ENCODE results near the gene PRL. TPM values are rescaled to one million over a fixed set of nuclear protein-coding genes. Genes with fewer than 3 reads are reported as not detected.

The PRL gene
- under 0.01 TPM in 1 of 2 replicates, not detected in the other for total RNA-seq

- Histone ChIP-seq H3K27ac (ENCODE audit: low read depth, low read length) (no peak within 1 kb of the TSS), H3K36me3 (ENCODE audit: insufficient read depth, low read length) (no peaks in the 10 kb centered on the region), H4K20me1 (ENCODE audit: insufficient read depth, low read length) (no peaks in the 10 kb centered on the region), H3K27me3 (ENCODE audit: insufficient read depth, low read length) (no peaks in the 10 kb centered on the region), H3K79me2 (ENCODE audit: insufficient read depth, low read length) (no peaks in the 10 kb centered on the region), H3K4me2 (ENCODE audit: insufficient read depth, low read length) (no peak within 1 kb of the TSS), H3K4me3 (ENCODE audit: insufficient read depth, low read length) (no peak within 1 kb of the TSS), H2AFZ (ENCODE audit: low read length) (no peak within 1 kb of the TSS), H3K4me1 (ENCODE audit: insufficient read depth, low read length) (peaks cover 4% of the 10 kb centered on the region), H3K9me3 (ENCODE audit: low read depth, low read length) (no peaks in the 10 kb centered on the region)
- no peak for DNase-seq (ENCODE audit: insufficient read length, low spot score, missing footprints)
- no peak for TF ChIP-seq CTCF (IDR thresholded peaks at IDR 0.05; ENCODE audit: extremely low read depth, low read depth, low read length)
These were observed at the start of gene PRL for GRCh38 chr6:22296936-22297335. PRL (minus strand) TSS chr6:22297036; CDS start chr6:22296982, 54 bp downstream.

GRCh38 chr6:22343864-22344263 is 47.0 kb upstream of the PRL start:
- Histone ChIP-seq H2AFZ (ENCODE audit: low read length) (no peak overlapping the region), H3K27ac (ENCODE audit: low read depth, low read length) (no peak overlapping the region), H3K9me3 (ENCODE audit: low read depth, low read length) (no peaks in the 10 kb centered on the region), H3K79me2 (ENCODE audit: insufficient read depth, low read length) (no peaks in the 10 kb centered on the region), H3K4me1 (ENCODE audit: insufficient read depth, low read length) (no peaks in the 10 kb centered on the region), H3K27me3 (ENCODE audit: insufficient read depth, low read length) (no peaks in the 10 kb centered on the region), H3K4me2 (ENCODE audit: insufficient read depth, low read length) (no peak overlapping the region), H3K36me3 (ENCODE audit: insufficient read depth, low read length) (no peaks in the 10 kb centered on the region), H3K4me3 (ENCODE audit: insufficient read depth, low read length) (no peak overlapping the region), H4K20me1 (ENCODE audit: insufficient read depth, low read length) (no peaks in the 10 kb centered on the region)
- DNase-seq (ENCODE audit: insufficient read length, low spot score, missing footprints), result no peak
- no peak for TF ChIP-seq CTCF (IDR thresholded peaks at IDR 0.05; ENCODE audit: extremely low read depth, low read depth, low read length)

DNA sequence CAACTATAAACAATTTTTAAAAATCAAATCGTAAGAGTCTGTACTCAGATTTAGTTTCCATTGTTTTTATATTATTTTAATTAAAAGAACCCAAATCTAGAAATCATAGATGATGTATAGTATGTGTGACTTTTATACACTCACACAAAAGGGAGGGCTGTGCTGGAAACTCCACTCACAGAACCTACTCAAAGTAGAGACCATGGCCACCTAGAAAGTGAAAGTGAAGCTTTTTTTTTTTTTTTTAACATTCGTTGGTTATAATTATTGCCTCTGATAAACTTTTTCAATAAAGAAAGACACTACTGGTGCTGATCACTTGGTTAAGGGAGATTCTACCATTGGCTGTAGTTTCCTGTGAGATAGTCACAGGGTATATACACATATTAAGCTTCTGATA is 37.9 kb upstream of the PRL start:
- Histone ChIP-seq H3K4me3 (ENCODE audit: insufficient read depth, low read length) (no peak overlapping the region), H2AFZ (ENCODE audit: low read length) (peak overlapping the region; percentile 45), H3K27me3 (ENCODE audit: insufficient read depth, low read length) (no peaks in the 10 kb centered on the region), H3K9me3 (ENCODE audit: low read depth, low read length) (no peaks in the 10 kb centered on the region), H3K79me2 (ENCODE audit: insufficient read depth, low read length) (no peaks in the 10 kb centered on the region), H3K27ac (ENCODE audit: low read depth, low read length) (no peak overlapping the region), H3K36me3 (ENCODE audit: insufficient read depth, low read length) (no peaks in the 10 kb centered on the region), H3K4me2 (ENCODE audit: insufficient read depth, low read length) (peak overlapping the region; percentile 34), H3K4me1 (ENCODE audit: insufficient read depth, low read length) (no peaks in the 10 kb centered on the region), H4K20me1 (ENCODE audit: insufficient read depth, low read length) (no peaks in the 10 kb centered on the region)
- no peak for TF ChIP-seq CTCF (IDR thresholded peaks at IDR 0.05; ENCODE audit: extremely low read depth, low read depth, low read length)
- DNase-seq (ENCODE audit: insufficient read length, low spot score, missing footprints), result no peak

DNA sequence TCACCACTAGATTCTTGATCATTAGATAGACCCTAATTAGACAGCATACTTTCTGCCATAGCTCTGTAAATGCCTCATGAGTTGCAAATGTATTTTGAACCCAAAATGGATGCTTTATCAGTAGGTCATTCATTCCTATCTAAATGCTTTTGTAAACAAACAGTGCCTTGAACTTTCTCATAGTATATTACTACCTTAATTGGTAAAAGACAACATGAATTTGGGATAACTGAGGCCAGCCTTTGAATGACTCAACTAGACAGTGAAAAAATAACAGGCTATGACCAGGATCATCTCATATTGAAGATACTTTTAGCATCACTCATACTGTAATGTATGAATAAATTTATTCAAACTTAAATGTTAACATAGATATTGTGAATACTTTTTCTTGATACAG is 37.0 kb upstream of the PRL start:
- no peaks in the 10 kb centered on the region for H3K27me3 ChIP-seq (ENCODE audit: insufficient read depth, low read length)
- no peaks in the 10 kb centered on the region for H3K79me2 ChIP-seq (ENCODE audit: insufficient read depth, low read length)
- H3K4me3 ChIP-seq (ENCODE audit: insufficient read depth, low read length), result no peak overlapping the region
- no peaks in the 10 kb centered on the region for H3K9me3 ChIP-seq (ENCODE audit: low read depth, low read length)
- no peak overlapping the region for H2AFZ ChIP-seq (ENCODE audit: low read length)
- DNase-seq (ENCODE audit: insufficient read length, low spot score, missing footprints), result no peak
- H3K4me2 ChIP-seq (ENCODE audit: insufficient read depth, low read length), result no peak overlapping the region
- no peak overlapping the region for H3K27ac ChIP-seq (ENCODE audit: low read depth, low read length)
- TF ChIP-seq CTCF (IDR thresholded peaks at IDR 0.05; ENCODE audit: extremely low read depth, low read depth, low read length), result no peak
- no peaks in the 10 kb centered on the region for H4K20me1 ChIP-seq (ENCODE audit: insufficient read depth, low read length)
- H3K4me1 ChIP-seq (ENCODE audit: insufficient read depth, low read length), result no peaks in the 10 kb centered on the region
- H3K36me3 ChIP-seq (ENCODE audit: insufficient read depth, low read length), result no peaks in the 10 kb centered on the region

Measured in osteoblast (primary cell).